ENCODE data around the gene CCDC24. TPM values are rescaled to one million over a fixed set of nuclear protein-coding genes. Genes with fewer than 3 reads are reported as not detected.

CCDC24 gene
- total RNA-seq, 4 donors from 2014 or later, result 1.6 to 7.8 (median 3.7) TPM

DNA sequence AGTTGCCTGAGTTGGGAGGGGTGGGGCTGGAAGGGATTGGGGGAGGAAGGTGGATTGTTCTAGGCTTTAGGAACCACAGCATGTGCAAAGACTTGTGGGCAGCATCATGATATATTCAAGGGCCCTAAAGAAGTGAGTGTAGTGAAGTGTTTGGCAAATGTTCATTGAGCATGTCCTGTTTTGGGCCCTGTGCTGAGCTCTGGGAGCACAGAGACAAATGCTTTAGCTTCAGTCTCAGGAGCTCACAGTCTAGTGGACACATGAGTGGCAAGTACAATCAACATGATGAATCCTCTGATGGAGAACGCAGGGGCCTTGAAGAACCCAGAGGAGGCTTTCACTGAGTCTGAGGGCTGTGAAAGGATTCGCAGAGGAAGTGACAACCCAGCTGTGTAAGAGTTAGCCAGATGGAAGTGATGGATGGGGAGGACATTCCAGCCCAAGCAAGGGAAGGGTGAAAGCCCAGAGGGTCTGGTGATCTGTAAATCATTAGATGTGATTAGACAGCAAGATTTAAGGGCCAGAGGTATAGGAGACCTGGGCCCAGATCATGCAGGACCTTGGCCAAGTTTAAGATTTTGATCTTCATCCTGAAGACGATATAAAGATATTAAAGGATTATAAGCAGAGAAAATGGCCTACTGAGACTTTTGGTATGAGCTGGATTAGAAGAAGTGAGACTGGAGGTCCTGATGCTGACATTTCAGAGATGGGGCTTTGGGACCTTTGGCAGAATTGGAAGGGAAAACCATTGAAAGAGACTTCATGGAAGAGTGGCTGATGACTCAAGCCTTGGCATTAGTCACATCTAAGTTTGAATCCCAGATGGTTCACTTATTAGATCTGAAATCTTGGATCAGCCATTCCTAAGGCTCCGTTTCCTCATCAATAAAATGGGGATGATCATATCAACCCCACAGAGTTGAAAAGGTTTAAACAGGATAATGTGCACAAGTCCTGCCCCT lies 40.1 kb upstream of the CCDC24 start:
- Histone ChIP-seq H3K27ac (no peak overlapping the region), H3K27me3 (no peaks in the 10 kb centered on the region), H3K9me3 (no peaks in the 10 kb centered on the region), H3K4me3 (no peak overlapping the region), H3K36me3 (peaks cover 11% of the 10 kb centered on the region), H3K4me1 (peaks cover 25% of the 10 kb centered on the region)
- DNase-seq (ENCODE audit: low spot score in 2 of 2), result no peak
- no peak for TF ChIP-seq POLR2A (IDR thresholded peaks at IDR 0.05)
- TF ChIP-seq, protein P1, sequence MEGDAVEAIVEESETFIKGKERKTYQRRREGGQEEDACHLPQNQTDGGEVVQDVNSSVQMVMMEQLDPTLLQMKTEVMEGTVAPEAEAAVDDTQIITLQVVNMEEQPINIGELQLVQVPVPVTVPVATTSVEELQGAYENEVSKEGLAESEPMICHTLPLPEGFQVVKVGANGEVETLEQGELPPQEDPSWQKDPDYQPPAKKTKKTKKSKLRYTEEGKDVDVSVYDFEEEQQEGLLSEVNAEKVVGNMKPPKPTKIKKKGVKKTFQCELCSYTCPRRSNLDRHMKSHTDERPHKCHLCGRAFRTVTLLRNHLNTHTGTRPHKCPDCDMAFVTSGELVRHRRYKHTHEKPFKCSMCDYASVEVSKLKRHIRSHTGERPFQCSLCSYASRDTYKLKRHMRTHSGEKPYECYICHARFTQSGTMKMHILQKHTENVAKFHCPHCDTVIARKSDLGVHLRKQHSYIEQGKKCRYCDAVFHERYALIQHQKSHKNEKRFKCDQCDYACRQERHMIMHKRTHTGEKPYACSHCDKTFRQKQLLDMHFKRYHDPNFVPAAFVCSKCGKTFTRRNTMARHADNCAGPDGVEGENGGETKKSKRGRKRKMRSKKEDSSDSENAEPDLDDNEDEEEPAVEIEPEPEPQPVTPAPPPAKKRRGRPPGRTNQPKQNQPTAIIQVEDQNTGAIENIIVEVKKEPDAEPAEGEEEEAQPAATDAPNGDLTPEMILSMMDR (IDR thresholded peaks at IDR 0.05), result no peak
- TF ChIP-seq POLR2AphosphoS5 (IDR thresholded peaks at IDR 0.05), result no peak
- no peak for TF ChIP-seq EP300 (IDR thresholded peaks at IDR 0.05)
- 87% methylated on average over 4 of the region's 4 CpGs for WGBS

DNA sequence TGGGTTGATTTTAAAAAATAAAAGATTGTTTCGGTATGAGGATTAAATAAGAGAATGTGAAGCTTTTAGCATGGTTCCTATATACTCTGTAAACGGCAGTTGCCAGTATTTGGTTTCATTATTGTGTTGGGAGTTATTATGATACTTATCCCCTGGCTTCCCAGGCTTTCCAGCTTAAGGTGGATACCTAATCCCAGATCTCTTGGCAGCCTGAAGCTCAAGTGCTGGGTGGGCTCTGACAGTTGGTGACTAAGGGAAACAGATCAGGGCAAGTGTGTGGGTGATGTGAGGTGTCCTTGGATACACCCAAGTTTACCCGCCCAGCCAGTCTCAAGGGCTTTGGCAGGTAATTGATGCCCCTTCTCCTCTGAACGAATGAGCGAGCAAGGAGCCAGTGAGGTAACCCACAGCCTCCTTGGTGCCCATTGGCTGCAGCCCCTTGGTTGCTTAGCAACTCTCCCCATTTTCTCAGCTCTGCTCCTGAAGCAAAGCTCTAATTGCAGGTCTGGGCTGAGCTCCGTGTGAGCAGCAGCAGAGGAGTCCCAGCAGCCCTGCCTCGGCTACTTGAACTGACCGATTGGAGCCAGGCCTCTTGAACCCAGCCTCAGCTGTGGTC lies 38.6 kb upstream of the CCDC24 start:
- DNase-seq (ENCODE audit: low spot score in 2 of 2), result no peak
- 73% methylated on average over 6 of the region's 8 CpGs for WGBS
- Histone ChIP-seq H3K27me3 (no peaks in the 10 kb centered on the region), H3K27ac (no peak overlapping the region), H3K4me3 (no peak overlapping the region), H3K4me1 (peaks cover 14% of the 10 kb centered on the region), H3K9me3 (no peaks in the 10 kb centered on the region), H3K36me3 (peaks cover 25% of the 10 kb centered on the region)
- TF ChIP-seq, protein P1 (IDR thresholded peaks at IDR 0.05), result no peak
- no peak for TF ChIP-seq EP300 (IDR thresholded peaks at IDR 0.05)
- no peak for TF ChIP-seq POLR2AphosphoS5 (IDR thresholded peaks at IDR 0.05)
- TF ChIP-seq POLR2A (IDR thresholded peaks at IDR 0.05), result no peak

DNA sequence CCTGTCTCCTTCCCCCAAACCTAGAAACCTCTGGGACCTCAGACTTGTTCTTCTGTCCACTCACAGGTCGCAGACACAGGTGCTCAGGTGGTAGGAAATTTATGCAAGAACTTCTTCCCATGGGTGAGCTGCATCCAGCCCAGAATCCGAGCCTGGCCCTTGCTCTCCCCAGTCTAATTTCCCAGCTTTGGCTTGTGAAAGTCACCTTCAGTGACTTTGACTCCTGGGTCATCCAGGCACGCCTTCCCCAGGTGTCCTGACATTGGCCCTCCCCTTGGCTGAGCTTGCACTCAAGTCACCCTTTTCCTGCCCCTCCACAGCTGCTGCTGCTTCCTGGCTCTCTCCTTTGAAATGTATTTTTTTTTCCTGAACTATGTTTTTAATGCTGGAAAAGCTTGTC lies 38.0 kb upstream of the CCDC24 start:
- Histone ChIP-seq H3K27me3 (no peaks in the 10 kb centered on the region), H3K36me3 (peaks cover 30% of the 10 kb centered on the region), H3K4me1 (peaks cover 9% of the 10 kb centered on the region), H3K27ac (no peak overlapping the region), H3K9me3 (no peaks in the 10 kb centered on the region), H3K4me3 (no peak overlapping the region)
- DNase-seq (ENCODE audit: low spot score in 2 of 2), result no peak
- TF ChIP-seq POLR2AphosphoS5 (IDR thresholded peaks at IDR 0.05) (no peak), POLR2A (IDR thresholded peaks at IDR 0.05) (no peak), EP300 (IDR thresholded peaks at IDR 0.05) (no peak)
- TF ChIP-seq, protein P1 (IDR thresholded peaks at IDR 0.05), result no peak
- 72% methylated on average over 3 of the region's 3 CpGs for WGBS

DNA sequence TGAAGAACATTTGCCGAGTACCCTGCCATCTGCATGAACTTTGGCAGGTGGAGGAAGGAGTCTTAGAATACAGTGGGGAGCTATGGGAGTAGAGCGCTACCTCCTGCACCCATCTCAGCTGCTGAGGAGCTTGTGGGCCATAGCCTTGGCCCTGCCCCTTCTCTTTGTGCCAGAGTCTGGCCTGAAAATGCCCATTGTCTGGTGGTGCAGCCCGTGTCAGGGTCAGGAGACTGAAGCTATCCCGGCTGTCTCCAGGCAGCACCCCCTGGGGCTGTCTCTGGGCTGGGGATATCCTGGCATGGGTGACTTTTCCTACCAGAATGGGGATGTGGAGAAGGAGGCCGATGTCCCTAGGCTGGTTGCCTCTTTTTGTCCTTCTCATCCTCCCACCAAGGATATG lies 37.4 kb upstream of the CCDC24 start:
- Histone ChIP-seq H3K36me3 (peaks cover 37% of the 10 kb centered on the region), H3K27me3 (no peaks in the 10 kb centered on the region), H3K4me1 (peaks cover 2% of the 10 kb centered on the region), H3K9me3 (no peaks in the 10 kb centered on the region), H3K4me3 (no peak overlapping the region), H3K27ac (no peak overlapping the region)
- no peak for DNase-seq (ENCODE audit: low spot score in 2 of 2)
- 86% methylated on average over 5 of the region's 5 CpGs for WGBS
- TF ChIP-seq POLR2A (IDR thresholded peaks at IDR 0.05) (no peak), POLR2AphosphoS5 (IDR thresholded peaks at IDR 0.05) (no peak), EP300 (IDR thresholded peaks at IDR 0.05) (no peak)
- TF ChIP-seq, protein P1 (IDR thresholded peaks at IDR 0.05), result no peak

DNA sequence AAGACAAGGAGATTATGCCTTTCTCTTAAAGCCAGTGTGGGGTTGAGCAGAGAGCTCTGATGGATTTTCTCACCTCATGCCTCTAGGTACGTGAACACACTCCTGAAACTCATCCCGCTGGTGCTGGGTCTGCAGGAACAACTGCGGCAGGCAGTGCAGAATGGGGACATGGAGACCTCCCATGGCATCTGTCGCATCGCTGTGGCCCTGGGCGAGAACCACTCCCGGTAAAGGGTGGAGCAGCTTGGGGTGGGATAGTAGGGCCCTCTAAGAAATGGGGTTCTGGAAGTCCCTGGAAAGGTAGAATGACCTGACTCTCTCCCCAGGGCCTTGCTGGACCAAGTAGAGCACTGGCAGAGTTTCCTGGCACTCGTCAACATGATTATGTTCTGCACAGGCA lies 35.2 kb upstream of the CCDC24 start:
- Histone ChIP-seq H3K27me3 (no peaks in the 10 kb centered on the region), H3K36me3 (peaks cover 51% of the 10 kb centered on the region), H3K4me3 (no peak overlapping the region), H3K9me3 (no peaks in the 10 kb centered on the region), H3K27ac (no peak overlapping the region), H3K4me1 (no peaks in the 10 kb centered on the region)
- WGBS, result 97% methylated on average over 8 of the region's 8 CpGs
- TF ChIP-seq POLR2A (IDR thresholded peaks at IDR 0.05), result no peak
- DNase-seq (ENCODE audit: low spot score in 2 of 2), result no peak

Data from suprapubic skin (tissue), 4 donors.